ENCODE data around the gene BRCA1. TPM values are rescaled to one million over a fixed set of nuclear protein-coding genes. Genes with fewer than 3 reads are reported as not detected.

The BRCA1 gene
- total and polyA plus RNA-seq, 11 donors: 2.7 to 11.7 (median 8.1) TPM

GRCh38 chr17:43014020-43014648, 111.0 kb downstream of the BRCA1 start:
- peak overlapping the region in 11 of 12 donors; percentile 52 to 82 (median 71) for H3K27ac ChIP-seq
- peaks cover 8 to 81% (median 69%) of the 10 kb centered on the region in 12 donors for H3K4me1 ChIP-seq
- intact Hi-C loops (cut with DNase I): loop anchor here in 1 of 10 donors (10.0 kb wide), 1 partner anchor 141 kb away; no protein-coding TSS in a partner anchor
- no peaks in the 10 kb centered on the region for H3K9me3 ChIP-seq
- H3K27me3 ChIP-seq: no peaks in the 10 kb centered on the region
- peak in 3 of 4 donors; percentile 1 to 13 (median 10) for ATAC-seq
- no peak overlapping the region for H3K4me3 ChIP-seq
- DNase-seq: peak in 2 of 5 donors; percentile 36 to 49
- 53 to 69% (median 62%) methylated on average over 12 of the region's 12 CpGs for WGBS, 4 donors
- no peak for TF ChIP-seq CTCF (IDR thresholded peaks at IDR 0.05)
- TF ChIP-seq POLR2A (IDR thresholded peaks at IDR 0.05): no peak
- peaks cover 0 to 75% (median 44%) of the 10 kb centered on the region in 9 donors for H3K36me3 ChIP-seq

- Histone ChIP-seq H3K4me1 (peaks cover 8 to 81% (median 72%) of the 10 kb centered on the region in 12 donors), H3K27me3 (no peaks in the 10 kb centered on the region), H3K9me3 (no peaks in the 10 kb centered on the region), H3K36me3 (peaks cover 0 to 70% (median 43%) of the 10 kb centered on the region in 9 donors), H3K4me3 (no peak overlapping the region), H3K27ac (peak overlapping the region in 6 of 12 donors; percentile 21 to 82 (median 52))
- no peak for ATAC-seq
- WGBS, 4 donors: 75 to 83% (median 79%) methylated on average over 8 of the region's 8 CpGs
- TF ChIP-seq POLR2A (IDR thresholded peaks at IDR 0.05) (no peak), CTCF (IDR thresholded peaks at IDR 0.05) (no peak)
- no peak for DNase-seq
- intact Hi-C loops (cut with DNase I): loop anchor here in 1 of 10 donors (10.0 kb wide), 1 partner anchor 142 kb away; no protein-coding TSS in a partner anchor
Observed at GRCh38 chr17:43013296-43013695, 111.9 kb downstream of the BRCA1 start.

- intact Hi-C loops (cut with DNase I): loop anchor here in 1 of 10 donors (10.0 kb wide), 1 partner anchor 143 kb away; no protein-coding TSS in a partner anchor
- DNase-seq (no peak), ATAC-seq (peak in 2 of 4 donors; percentile 10 to 46)
- WGBS, 4 donors: 67 to 73% (median 70%) methylated on average over 11 to 15 of the region's 15 CpGs
- Histone ChIP-seq H3K4me1 (peaks cover 8 to 89% (median 72%) of the 10 kb centered on the region in 12 donors), H3K36me3 (peaks cover 0 to 61% (median 32%) of the 10 kb centered on the region in 9 donors), H3K4me3 (no peak overlapping the region), H3K27ac (peak overlapping the region in 9 of 12 donors; percentile 1 to 82 (median 36)), H3K27me3 (no peaks in the 10 kb centered on the region), H3K9me3 (no peaks in the 10 kb centered on the region)
- TF ChIP-seq CTCF (IDR thresholded peaks at IDR 0.05): no peak
- no peak for TF ChIP-seq POLR2A (IDR thresholded peaks at IDR 0.05)
Observed at GRCh38 chr17:43011728-43012472, 113.3 kb downstream of the BRCA1 start.
